Dermis blood vessel endothelial cell (primary cell): ENCODE results near the gene SEZ6. TPM values are rescaled to one million over a fixed set of nuclear protein-coding genes. Genes with fewer than 3 reads are reported as not detected.

Source experiments
- DNase-seq: peaks from one replicate; pipeline ENCODE4 v3.0.0; 2010
- total RNA-seq: library from RNA; depleted of rRNA; stranded (reverse); fragments of >200 nt; gene quantifications from 2 replicates; pipeline ENCODE4 v1.2.3, GENCODE V29; 2014

Gene SEZ6
- total RNA-seq, 1 donor from 2014 or later = not detected

GRCh38 chr17:28973425-28973824 is 32.4 kb downstream of the SEZ6 start:
- DNase-seq = no peak

GRCh38 chr17:28972437-28972836 is 33.4 kb downstream of the SEZ6 start:
- no peak for DNase-seq

- no peak for DNase-seq
These were observed 35.0 kb downstream of the SEZ6 start for GRCh38 chr17:28970879-28971278.

GRCh38 chr17:28969706-28970393 is 36.0 kb downstream of the SEZ6 start:
- no peak for DNase-seq

GRCh38 chr17:28968914-28969295 is 36.9 kb downstream of the SEZ6 start:
- no peak for DNase-seq

- DNase-seq = no peak
These were observed 37.5 kb downstream of the SEZ6 start for GRCh38 chr17:28968231-28968913.

GRCh38 chr17:28967221-28968135 is 38.4 kb downstream of the SEZ6 start:
- no peak for DNase-seq

- no peak for DNase-seq
These were observed 42.0 kb downstream of the SEZ6 start for GRCh38 chr17:28963841-28964240.

GRCh38 chr17:28963055-28963611 is 42.7 kb downstream of the SEZ6 start:
- no peak for DNase-seq

GRCh38 chr17:28961391-28961790 is 44.4 kb downstream of the SEZ6 start:
- no peak for DNase-seq

GRCh38 chr17:28960256-28961061 is 45.4 kb downstream of the SEZ6 start:
- no peak for DNase-seq

- no peak for DNase-seq
These were observed 46.4 kb downstream of the SEZ6 start for GRCh38 chr17:28959471-28959871.

- DNase-seq = no peak
These were observed 46.9 kb downstream of the SEZ6 start for GRCh38 chr17:28958820-28959455.

GRCh38 chr17:28957992-28958355 is 47.9 kb downstream of the SEZ6 start:
- DNase-seq = no peak

GRCh38 chr17:28957277-28957991 is 48.4 kb downstream of the SEZ6 start:
- DNase-seq = no peak

- DNase-seq = no peak
These were observed 49.0 kb downstream of the SEZ6 start for GRCh38 chr17:28956861-28957260.

- DNase-seq = no peak
These were observed 49.7 kb downstream of the SEZ6 start for GRCh38 chr17:28956112-28956511.

- no peak for DNase-seq
These were observed 50.4 kb downstream of the SEZ6 start for GRCh38 chr17:28955408-28955807.

GRCh38 chr17:28954886-28955285 is 50.9 kb downstream of the SEZ6 start:
- DNase-seq = no peak

- peak; percentile 79 for DNase-seq
These were observed 52.3 kb downstream of the SEZ6 start for GRCh38 chr17:28953444-28954118.
